ENCODE measurements around the gene FLNC.

FLNC gene

DNA sequence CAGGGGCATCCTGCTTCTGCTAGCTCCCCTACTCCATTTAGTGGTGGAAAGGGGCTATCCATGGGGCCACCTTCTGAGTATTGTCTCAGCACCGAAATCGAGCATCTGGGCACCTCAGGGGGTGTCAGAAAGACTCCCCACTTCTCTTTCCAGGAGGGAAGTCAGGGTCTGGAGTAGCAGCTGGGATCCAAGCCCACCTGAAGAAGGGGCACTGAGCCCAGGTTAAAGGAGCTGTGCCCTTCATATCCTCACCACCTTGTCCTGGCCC, 2.6 kb downstream of the FLNC start:
- DNase-seq (ENCODE audit: low read depth in 2 of 2): no peak

DNA sequence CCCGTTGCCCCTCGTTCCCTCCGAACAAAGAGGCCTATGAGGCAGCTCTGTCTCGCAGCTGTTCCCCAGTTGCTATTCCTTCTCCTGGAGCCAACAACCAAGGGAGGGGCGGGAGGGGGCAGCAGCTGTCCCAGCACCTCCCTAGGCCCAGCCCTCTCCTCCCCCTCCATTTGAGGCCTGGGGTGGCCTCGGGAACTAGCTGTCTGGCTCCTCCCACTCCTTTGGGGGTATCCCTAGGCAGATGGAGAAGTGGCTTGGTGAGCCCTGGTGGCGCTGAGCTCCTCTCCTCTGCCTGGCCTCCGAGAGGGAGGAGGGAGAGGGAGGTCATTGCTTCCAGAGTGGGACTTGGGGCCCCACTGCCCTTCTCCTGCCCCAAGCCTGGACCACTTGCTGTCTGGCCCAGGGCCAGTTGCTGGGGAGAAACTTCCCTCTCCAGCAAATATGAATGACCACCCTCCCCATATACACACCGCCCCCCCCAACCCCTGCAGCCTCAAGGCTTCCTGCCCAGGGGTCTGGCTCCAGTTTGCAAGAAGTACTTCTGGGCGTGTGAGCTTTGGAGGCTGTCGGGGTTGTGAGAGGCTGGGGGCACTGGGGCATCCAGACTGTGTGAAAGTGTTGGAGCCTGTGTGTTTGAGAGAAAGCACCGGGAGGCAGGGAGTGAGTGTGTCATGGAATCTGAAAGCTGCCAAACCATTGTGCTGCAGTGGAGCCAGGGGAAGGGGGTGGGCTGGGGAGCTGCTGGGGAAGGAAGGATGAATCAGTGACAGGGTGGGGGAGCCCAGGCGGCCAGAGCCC, 3.1 kb downstream of the FLNC start:
- DNase-seq (ENCODE audit: low read depth in 2 of 2): no peak

DNA sequence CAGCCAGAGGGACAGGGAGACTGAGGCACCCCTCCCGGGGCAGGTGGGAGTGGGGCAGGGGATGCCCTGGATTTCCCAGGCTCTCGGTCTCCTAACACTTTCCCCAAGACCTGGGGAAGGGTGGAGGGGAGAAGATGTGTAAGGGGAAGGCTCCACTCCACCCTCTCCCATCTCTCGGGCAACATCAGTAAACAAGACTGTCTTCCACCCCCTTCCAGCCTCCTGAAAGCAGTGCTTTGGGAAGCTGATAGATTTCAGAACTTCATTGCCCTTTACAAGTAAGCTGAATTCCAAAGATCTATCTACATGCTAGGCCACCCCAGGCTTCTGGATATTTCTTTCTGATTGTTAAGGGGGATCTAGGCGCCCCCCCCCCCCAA, 3.7 kb downstream of the FLNC start:
- no peak for DNase-seq (ENCODE audit: low read depth in 2 of 2)

DNA sequence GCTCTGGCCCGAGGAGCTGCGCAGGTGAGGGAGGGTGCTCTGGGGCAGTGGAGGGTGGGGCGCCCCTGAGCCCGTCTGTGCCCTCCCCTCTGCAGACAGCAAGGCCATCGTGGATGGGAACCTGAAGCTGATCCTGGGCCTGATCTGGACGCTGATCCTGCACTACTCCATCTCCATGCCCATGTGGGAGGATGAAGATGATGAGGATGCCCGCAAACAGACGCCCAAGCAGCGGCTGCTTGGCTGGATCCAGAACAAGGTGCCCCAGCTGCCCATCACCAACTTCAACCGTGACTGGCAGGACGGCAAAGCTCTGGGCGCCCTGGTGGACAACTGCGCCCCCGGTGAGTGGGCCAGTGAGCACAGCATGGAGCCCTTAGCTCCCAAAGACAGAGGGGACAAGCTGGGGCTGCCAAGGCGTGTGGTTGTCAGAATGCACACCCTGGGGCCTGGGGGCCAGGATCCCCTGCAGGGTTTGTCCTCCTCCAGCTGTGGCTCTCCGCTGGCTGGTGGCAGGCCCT, 5.1 kb downstream of the FLNC start:
- no peak for DNase-seq (ENCODE audit: low read depth in 2 of 2)

DNA sequence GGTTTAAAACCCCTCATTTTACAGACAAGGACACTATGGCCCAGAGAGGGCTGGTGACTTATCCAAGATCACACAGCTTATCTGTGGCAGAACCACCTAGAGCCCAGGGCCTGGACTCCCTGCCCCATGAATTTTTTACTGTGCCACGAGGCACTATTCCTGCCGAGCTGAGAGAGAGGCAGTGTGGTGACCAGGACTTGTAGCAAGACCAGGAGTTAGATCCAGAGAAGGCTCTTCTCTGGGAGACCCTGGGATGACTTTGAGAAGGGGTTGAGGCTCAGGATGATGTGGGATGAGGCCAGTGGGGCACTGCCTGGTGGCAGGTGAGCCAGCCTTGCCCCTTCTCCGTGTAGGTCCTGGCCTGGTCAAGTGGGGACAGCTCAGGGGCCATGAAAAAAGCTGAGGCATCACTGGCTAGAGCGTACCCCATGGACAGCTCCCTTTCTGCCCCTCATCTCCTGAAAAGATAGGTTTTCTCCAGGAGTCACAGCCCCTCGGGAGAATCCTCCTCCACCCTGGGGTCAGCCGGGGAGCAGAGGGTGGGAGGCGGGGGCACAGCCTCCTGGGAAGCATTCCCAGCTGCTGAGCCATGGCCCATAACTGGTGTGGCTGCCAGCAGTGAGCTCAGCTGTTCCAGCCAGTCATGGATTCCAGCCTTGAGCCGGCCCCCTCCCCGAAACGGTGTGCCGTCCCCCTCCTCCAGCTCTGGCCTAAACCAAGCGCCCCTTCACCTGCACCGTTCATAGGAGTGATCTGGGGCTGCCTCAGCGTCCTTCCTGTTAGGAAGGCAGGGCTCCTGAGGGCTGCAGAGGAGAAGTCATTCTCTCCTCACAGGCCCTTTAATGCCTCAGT, 5.8 kb downstream of the FLNC start:
- DNase-seq (ENCODE audit: low read depth in 2 of 2): no peak

DNA sequence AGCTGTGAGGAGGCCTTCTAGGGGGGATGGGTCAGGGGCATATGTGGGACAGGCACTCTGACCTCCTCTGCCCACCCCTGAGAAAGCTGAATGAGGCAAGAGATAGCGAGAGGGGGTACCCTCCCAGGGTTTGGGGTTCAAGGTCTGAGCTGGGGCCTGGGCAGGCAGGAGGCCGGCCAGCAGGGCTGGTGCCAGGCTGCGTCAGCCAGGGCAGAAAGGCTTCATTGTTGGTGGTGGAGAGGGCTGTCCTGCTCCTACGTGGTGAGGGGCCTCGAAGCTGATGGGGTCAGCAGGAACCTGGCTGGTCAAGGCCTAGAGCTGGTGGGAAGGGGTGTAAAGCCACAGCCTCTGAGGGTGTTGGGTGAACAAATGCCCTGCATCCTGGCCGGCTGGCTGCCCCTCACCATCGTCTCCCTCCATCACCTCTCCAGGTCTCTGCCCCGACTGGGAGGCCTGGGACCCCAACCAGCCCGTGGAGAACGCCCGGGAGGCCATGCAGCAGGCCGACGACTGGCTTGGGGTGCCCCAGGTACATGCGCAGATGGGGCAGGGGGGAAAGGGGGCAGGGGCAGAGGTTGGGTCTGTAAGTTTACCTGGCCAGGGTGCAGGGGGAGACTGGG, 6.6 kb downstream of the FLNC start:
- no peak for DNase-seq (ENCODE audit: low read depth in 2 of 2)

DNA sequence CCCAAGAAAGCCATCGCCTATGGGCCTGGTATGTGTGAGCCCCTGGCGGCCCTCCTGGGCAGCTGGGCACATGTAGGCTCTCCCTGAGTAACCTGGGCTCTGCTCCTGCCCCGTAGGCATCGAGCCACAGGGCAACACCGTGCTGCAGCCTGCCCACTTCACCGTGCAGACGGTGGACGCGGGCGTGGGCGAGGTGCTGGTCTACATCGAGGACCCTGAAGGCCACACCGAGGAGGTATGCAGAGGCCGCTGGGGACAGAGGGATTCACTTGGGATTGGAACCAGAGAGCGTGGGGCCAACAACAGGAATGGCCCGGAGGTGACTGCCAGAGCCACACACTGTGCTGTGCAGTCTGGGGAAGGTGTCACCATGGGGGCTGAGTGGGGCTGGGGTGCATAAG, 7.3 kb downstream of the FLNC start:
- no peak for DNase-seq (ENCODE audit: low read depth in 2 of 2)

DNA sequence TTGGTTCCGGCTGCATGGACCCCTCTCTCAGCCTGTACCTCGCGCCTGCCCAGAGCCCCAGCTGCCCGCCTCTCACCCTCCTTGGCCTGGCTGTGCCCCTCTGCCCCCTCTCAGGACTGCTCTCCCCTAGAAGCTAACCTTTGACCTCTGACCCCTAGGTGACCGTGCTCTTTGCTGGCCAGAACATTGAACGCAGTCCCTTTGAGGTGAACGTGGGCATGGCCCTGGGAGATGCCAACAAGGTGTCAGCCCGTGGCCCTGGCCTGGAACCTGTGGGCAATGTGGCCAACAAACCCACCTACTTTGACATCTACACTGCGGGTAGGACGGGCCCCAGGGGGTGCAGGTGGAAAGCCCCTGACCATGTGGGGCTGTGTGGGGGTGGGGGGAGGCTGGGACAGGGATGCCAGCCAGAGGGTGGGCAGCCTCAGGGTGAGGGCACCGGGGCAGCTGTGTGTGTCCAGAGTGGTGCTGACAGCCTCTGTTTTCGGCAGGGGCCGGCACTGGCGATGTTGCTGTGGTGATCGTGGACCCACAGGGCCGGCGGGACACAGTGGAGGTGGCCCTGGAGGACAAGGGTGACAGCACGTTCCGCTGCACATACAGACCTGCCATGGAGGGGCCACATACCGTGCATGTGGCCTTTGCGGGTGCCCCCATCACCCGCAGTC, 8.0 kb downstream of the FLNC start:
- DNase-seq (ENCODE audit: low read depth in 2 of 2): no peak

DNA sequence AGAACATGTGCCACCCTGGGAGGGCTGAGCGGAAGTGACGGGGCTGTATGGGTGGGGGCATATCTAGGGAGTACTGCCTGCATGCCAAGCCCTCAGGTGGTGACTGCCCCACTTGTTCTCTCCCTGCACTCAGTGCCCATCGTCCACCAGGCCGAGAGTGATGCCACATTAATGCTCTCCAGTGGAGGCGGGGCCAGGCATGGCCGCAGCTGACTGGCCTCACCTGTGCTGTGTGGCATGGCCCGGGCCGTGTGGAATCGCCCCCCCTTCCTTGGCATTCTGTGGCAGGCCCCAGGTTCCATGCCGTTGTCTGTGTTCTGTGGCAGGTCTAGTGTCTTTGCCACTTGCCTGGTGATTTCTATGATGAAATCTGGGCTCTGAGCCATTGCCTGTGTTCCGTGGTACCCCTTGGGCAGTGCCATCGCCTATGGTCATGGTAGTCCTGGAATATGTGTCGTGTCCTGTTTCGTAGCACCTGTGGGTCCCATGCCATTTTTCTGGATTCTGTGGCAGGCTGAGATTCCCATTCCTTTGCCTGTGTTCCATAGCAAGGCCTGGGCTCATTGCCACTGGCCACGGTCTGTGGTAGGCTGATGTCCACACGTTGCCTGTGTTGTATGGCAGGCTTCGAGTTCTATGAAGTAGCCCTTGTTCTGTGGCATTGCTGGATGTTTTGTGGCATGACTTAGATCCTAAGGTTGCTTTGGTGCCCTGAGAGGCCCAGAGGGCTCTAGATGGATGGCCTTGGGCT, 8.9 kb downstream of the FLNC start:
- DNase-seq (ENCODE audit: low read depth in 2 of 2): no peak

DNA sequence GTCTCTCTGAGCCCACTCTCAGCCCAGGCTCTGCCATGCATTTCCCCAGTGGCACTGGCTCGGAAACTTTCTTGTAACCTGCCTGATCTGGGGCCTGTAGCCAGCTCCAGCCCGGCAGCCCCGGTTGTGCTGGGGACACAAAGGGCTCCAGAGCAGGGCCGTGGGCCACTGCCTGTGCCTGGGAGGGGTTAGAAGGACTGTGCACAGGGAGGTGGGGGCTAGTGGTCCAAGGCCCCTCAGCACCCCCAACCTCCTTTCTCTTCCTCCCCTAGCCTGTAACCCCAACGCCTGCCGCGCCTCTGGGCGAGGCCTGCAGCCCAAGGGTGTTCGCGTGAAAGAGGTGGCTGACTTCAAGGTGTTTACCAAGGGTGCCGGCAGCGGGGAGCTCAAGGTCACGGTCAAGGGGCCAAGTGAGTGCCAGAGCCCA, 9.6 kb downstream of the FLNC start:
- DNase-seq (ENCODE audit: low read depth in 2 of 2): no peak

DNA sequence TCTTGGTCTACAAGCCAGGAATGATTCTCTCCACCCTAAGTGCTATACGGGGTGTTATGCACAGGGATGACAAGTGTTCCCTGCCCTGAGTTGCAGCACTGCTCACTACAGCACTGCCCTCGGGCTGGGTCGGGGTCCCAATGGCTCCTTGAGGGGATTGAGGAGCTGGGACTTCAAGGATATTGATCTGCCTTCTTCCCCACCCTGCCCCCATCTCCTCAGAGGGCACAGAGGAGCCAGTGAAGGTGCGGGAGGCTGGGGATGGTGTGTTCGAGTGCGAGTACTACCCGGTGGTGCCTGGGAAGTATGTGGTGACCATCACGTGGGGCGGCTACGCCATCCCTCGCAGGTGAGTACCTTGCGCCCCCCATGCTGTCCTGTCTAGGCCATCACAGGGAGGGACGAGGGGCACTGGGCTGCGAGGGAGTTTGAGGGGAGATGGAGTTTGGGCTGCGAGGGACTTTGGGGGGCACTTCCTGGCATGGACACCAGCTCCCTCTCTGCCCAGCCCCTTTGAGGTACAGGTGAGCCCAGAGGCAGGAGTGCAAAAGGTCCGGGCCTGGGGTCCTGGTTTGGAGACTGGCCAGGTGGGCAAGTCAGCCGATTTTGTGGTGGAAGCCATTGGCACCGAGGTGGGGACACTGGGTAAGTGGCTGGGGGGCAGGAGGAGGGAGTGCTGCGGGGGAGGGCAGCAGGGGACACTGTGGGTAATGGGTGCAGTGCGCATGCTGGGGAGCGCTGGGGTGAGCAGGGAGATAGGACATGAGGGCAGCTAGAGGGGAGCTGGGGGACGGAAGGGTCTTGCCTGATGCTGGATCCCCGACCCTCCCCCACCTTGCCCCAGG, 10.3 kb downstream of the FLNC start:
- no peak for DNase-seq (ENCODE audit: low read depth in 2 of 2)

DNA sequence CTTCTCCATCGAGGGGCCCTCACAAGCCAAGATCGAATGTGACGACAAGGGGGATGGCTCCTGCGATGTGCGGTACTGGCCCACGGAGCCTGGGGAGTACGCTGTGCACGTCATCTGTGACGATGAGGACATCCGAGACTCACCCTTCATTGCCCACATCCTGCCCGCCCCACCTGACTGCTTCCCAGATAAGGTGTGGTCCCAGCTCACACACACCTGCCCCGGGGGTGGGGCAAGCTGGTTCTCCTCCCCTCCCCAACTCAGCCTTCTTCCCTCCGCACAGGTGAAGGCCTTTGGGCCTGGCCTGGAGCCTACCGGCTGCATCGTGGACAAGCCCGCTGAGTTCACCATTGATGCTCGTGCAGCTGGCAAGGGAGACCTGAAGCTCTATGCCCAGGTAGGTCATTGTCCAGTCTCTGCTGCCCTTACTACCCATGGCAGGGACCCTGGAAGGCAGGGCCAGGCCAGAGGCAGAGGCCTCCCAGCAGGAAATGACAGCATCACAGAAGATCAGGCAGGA, 11.0 kb downstream of the FLNC start:
- DNase-seq (ENCODE audit: low read depth in 2 of 2): no peak

DNA sequence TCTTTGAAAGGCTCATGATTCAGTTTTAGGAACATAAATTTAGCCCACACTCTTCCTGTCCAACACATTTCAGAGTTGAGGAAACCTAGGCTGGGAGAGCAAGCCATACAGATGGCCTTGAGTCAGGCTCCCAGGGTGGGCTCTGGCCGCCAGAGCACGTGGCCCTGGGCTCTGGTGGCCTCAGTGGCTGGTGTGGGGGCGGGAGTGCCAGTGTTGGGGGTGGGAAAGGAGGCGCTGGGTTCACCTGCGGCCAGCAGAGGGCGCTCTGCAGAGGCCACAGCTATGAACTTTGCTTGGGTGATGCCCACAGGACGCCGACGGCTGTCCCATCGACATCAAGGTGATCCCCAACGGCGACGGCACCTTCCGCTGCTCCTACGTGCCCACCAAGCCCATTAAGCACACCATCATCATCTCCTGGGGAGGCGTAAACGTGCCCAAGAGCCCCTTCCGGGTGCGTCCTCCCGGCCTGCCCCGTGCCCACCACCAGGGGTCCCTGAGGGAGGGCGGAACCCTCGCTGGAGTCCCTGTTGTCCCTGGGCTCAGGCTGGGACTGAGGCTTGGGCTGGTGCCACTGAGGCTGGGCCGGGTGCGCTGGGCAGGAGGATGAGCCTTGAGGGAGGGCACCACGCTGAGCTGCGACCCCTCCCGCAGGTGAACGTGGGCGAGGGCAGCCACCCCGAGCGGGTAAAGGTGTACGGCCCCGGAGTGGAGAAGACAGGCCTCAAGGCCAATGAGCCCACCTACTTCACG, 11.9 kb downstream of the FLNC start:
- DNase-seq (ENCODE audit: low read depth in 2 of 2): peak in 1 of 2 donors; percentile 39

DNA sequence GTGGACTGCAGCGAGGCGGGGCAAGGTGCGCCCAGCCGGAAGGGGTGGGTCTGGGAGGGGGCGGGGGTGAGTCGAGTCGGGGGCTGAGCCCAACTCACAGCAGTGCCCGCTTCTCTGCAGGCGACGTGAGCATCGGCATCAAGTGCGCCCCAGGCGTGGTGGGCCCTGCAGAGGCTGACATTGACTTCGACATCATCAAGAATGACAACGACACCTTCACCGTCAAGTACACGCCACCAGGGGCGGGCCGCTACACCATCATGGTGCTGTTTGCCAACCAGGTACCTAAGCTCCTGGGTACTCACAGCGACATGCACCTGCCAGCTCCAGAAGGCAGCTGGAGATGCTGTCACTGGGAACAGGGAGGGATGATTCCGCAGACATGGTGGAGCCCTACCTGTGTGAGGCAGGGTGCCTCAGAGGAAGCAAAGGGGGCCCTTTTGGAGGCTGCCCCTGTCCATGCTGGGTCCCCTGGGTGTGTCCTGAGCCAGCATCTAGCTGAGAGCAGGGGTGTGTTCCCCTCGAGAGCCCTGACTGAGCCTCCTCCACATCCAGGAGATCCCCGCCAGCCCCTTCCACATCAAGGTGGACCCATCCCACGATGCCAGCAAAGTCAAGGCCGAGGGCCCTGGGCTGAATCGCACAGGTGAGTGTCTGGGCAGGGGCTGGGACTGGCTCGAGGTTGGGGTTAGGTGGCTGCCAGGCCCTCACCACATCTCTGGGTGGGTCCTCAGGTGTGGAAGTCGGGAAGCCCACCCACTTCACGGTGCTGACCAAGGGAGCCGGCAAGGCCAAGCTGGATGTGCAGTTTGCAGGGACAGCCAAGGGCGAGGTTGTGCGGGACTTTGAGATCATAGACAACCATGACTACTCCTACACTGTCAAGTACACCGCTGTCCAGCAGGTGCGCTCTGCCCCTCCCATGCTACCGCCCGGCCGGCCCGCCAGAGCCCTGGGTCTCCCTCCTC, 12.8 kb downstream of the FLNC start:
- no peak for DNase-seq (ENCODE audit: low read depth in 2 of 2)

DNA sequence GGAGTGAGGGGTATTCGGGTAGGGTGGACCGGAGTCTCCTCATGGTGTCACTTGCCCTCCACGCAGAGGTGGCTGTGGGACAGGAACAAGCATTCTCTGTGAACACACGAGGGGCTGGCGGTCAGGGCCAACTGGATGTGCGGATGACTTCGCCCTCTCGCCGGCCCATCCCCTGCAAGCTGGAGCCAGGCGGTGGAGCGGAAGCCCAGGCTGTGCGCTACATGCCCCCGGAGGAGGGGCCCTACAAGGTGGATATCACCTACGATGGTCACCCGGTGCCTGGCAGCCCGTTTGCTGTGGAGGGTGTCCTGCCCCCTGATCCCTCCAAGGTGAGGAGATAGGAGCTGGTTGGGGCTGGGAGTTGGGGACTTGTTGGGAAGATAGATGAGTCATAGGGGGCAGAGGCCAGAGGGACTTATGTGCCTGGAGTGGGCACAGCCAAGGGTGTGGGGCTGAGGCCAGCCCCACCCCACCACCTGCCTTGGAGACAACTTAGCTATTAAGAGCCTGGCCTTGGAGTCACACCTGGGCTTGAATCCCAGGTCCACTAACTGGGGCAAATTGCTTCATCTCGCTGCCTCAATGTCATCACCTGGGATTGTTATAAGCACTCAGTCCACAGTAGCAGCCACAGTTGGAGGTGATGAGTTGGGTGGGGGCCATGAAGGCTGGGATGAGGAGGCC, 13.9 kb downstream of the FLNC start:
- DNase-seq (ENCODE audit: low read depth in 2 of 2): no peak

DNA sequence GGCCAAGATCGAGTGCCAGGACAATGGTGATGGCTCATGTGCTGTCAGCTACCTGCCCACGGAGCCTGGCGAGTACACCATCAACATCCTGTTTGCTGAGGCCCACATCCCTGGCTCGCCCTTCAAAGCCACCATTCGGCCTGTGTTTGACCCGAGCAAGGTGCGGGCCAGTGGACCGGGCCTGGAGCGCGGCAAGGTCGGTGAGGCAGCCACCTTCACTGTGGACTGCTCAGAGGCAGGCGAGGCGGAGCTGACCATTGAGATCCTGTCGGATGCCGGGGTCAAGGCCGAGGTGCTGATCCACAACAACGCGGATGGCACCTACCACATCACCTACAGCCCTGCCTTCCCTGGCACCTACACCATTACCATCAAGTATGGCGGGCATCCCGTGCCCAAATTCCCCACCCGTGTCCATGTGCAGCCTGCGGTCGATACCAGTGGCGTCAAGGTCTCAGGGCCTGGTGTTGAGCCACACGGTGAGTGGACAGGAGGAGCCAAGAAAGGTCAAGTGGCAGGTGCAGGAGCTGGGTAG, 14.6 kb downstream of the FLNC start:
- DNase-seq (ENCODE audit: low read depth in 2 of 2): no peak

DNA sequence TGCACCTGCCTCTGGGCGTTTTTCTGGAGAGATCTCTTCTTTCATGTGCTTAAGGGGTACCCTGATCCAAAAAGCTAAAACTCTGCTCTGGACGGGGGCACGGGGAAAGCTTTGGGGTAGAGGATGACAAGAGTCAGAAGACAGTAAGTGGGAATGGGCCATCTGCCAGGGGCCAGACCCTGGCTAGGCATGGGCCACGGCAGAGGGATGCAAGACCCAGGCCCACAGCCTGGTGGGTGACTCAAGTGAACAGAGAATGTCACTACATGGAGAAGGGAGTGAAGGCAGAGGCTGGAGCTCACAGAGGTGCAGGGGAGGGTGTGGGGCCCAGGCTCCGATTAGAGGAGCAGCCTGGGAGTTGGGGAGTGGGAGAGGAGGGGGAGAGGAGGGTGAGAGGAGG, 15.3 kb downstream of the FLNC start:
- DNase-seq (ENCODE audit: low read depth in 2 of 2): no peak

DNA sequence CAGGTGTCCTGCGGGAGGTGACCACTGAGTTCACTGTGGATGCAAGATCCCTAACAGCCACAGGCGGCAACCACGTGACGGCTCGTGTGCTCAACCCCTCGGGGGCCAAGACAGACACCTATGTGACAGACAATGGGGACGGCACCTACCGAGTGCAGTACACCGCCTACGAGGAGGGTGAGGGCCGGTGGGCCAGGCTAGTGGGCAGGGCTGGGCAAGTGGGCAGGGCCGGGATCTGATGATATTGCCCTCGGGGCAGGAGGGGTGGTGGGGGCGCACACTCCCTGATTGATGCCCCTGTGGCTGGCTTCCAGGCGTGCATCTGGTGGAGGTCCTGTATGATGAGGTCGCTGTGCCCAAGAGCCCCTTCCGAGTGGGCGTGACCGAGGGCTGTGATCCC, 15.8 kb downstream of the FLNC start:
- no peak for DNase-seq (ENCODE audit: low read depth in 2 of 2)
